ENCODE results near the gene TIMM10. TPM values are rescaled to one million over a fixed set of nuclear protein-coding genes. Genes with fewer than 3 reads are reported as not detected.

TIMM10 gene
- total RNA-seq, 1 experiment from 2014 or later, result 48.0 TPM

DNA sequence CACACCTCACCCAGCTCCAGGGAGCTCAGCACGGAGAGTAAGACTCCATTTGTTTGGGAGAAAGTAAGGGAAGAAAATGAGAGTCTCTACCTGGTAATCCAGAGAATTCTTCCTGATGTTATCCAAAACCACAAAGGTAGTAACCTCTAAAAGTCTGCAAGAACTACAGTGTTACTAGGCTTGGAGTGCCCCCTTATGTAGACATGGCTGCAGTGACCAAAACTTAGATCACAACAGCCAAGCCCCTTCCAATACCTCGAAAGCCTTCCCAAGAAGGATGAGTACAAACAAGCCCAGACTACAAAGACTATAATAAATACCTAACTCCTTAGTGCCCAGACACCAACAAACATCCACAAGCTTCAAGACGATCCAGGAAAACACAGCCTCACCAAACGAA lies 32.0 kb upstream of the TIMM10 start:
- Histone ChIP-seq H3K9me3 (ENCODE audit: low read length) (no peaks in the 10 kb centered on the region), H3K4me1 (ENCODE audit: low read length) (peaks cover 13% of the 10 kb centered on the region), H3K36me3 (ENCODE audit: insufficient read depth, low read length) (peaks cover 16% of the 10 kb centered on the region; the same call in 1 of the 2 replicates), H3K27ac (ENCODE audit: low read length) (no peak overlapping the region), H2AFZ (ENCODE audit: low read length) (no peak overlapping the region), H3K4me3 (ENCODE audit: low read length) (no peak overlapping the region), H3K9me2 (replicated peaks; ENCODE audit: insufficient read depth, low read length) (no peaks in the 10 kb centered on the region), H3K27me3 (ENCODE audit: low read length) (no peaks in the 10 kb centered on the region), H3K4me2 (ENCODE audit: low read depth, low read length, poor library complexity, severe bottlenecking) (no peak overlapping the region), H3K79me2 (ENCODE audit: low read length) (peaks cover 68% of the 10 kb centered on the region), H3K9ac (ENCODE audit: low read length) (no peak overlapping the region), H4K20me1 (ENCODE audit: insufficient read depth, low read depth, low read length) (no peaks in the 10 kb centered on the region)
- no peak for DNase-seq

DNA sequence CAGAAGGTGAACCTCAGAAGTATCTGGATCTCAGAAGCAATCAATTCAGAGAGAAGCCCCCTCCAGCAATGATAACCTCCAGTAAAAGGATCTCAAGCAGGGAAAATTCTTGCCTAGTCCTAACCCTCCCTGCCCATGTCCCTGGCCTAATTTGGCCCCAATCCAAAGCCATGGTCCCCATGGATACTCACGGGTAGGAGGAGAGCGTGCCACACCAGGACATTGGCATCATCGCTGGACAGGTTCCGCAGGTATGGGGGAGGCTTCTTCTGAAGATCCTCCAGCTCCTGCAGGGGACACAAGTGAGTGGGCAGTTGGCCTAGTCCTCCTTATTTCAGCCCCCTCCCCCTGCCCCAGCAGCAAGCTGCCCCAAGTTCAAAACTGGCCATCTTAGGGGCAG lies 29.6 kb upstream of the TIMM10 start:
- Histone ChIP-seq H3K4me2 (ENCODE audit: low read depth, low read length, poor library complexity, severe bottlenecking) (no peak overlapping the region), H2AFZ (ENCODE audit: low read length) (no peak overlapping the region), H3K36me3 (ENCODE audit: insufficient read depth, low read length) (peaks cover 18% of the 10 kb centered on the region; the same call in 1 of the 2 replicates)

GRCh38 chr11:57556041-57556440 lies 25.5 kb upstream of the TIMM10 start:
- no peaks in the 10 kb centered on the region for H3K27me3 ChIP-seq (ENCODE audit: low read length)
- H3K4me2 ChIP-seq (ENCODE audit: low read depth, low read length, poor library complexity, severe bottlenecking), result no peak overlapping the region
- H3K4me3 ChIP-seq (ENCODE audit: low read length), result no peak overlapping the region
- peaks cover 7% of the 10 kb centered on the region for H3K79me2 ChIP-seq (ENCODE audit: low read length)
- no peaks in the 10 kb centered on the region for H4K20me1 ChIP-seq (ENCODE audit: insufficient read depth, low read depth, low read length)
- no peak overlapping the region for H3K9ac ChIP-seq (ENCODE audit: low read length)
- H3K4me1 ChIP-seq (ENCODE audit: low read length), result no peaks in the 10 kb centered on the region
- H3K27ac ChIP-seq (ENCODE audit: low read length), result no peak overlapping the region
- no peaks in the 10 kb centered on the region for H3K9me2 ChIP-seq (replicated peaks; ENCODE audit: insufficient read depth, low read length)
- DNase-seq, result no peak
- peaks cover 32% of the 10 kb centered on the region; the same call in 1 of the 2 replicates for H3K36me3 ChIP-seq (ENCODE audit: insufficient read depth, low read length)
- no peak overlapping the region for H2AFZ ChIP-seq (ENCODE audit: low read length)
- no peaks in the 10 kb centered on the region for H3K9me3 ChIP-seq (ENCODE audit: low read length)

More for the DNA sequence above, 29.6 kb upstream of the TIMM10 start:
- H4K20me1 ChIP-seq (ENCODE audit: insufficient read depth, low read depth, low read length), result no peaks in the 10 kb centered on the region
- H3K4me3 ChIP-seq (ENCODE audit: low read length), result no peak overlapping the region
- H3K27ac ChIP-seq (ENCODE audit: low read length), result no peak overlapping the region
- H3K4me1 ChIP-seq (ENCODE audit: low read length), result no peaks in the 10 kb centered on the region
- H3K9me3 ChIP-seq (ENCODE audit: low read length), result no peaks in the 10 kb centered on the region
- H3K79me2 ChIP-seq (ENCODE audit: low read length), result peaks cover 46% of the 10 kb centered on the region
- no peak for DNase-seq
- H3K27me3 ChIP-seq (ENCODE audit: low read length), result no peaks in the 10 kb centered on the region
- no peak overlapping the region for H3K9ac ChIP-seq (ENCODE audit: low read length)
- H3K9me2 ChIP-seq (replicated peaks; ENCODE audit: insufficient read depth, low read length), result no peaks in the 10 kb centered on the region

DNA sequence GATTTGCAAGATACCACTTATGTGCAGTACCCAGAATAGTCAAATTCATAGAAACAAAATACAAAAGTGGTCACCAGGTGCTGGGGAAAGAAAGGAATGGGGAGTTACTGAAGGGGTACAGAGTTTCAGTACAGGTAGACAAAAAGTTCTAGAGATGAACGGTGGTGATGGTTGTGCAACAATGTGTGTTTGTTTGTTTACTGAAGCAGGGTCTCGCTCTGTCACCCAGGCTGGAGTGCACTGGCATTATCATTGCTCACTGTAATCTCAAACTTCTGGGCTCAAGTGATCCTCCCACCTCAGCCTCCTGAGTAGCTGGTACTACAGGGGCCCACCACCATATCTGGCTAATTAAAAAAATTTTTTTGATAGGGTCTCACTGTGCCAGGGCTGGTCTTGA lies 24.8 kb upstream of the TIMM10 start:
- no peak overlapping the region for H3K4me3 ChIP-seq (ENCODE audit: low read length)
- no peak for DNase-seq
- H3K9me2 ChIP-seq (replicated peaks; ENCODE audit: insufficient read depth, low read length), result no peaks in the 10 kb centered on the region
- no peaks in the 10 kb centered on the region for H3K27me3 ChIP-seq (ENCODE audit: low read length)
- H3K79me2 ChIP-seq (ENCODE audit: low read length), result 0 out of 2 replicates have a peak, but pooled peaks cover 4% of the 10 kb centered on the region
- H3K4me1 ChIP-seq (ENCODE audit: low read length), result no peaks in the 10 kb centered on the region
- no peaks in the 10 kb centered on the region for H3K9me3 ChIP-seq (ENCODE audit: low read length)
- no peak overlapping the region for H3K4me2 ChIP-seq (ENCODE audit: low read depth, low read length, poor library complexity, severe bottlenecking)
- H4K20me1 ChIP-seq (ENCODE audit: insufficient read depth, low read depth, low read length), result no peaks in the 10 kb centered on the region
- H3K36me3 ChIP-seq (ENCODE audit: insufficient read depth, low read length), result peaks cover 32% of the 10 kb centered on the region; the same call in 1 of the 2 replicates
- no peak overlapping the region for H3K9ac ChIP-seq (ENCODE audit: low read length)
- no peak overlapping the region for H3K27ac ChIP-seq (ENCODE audit: low read length)
- H2AFZ ChIP-seq (ENCODE audit: low read length), result no peak overlapping the region

DNA sequence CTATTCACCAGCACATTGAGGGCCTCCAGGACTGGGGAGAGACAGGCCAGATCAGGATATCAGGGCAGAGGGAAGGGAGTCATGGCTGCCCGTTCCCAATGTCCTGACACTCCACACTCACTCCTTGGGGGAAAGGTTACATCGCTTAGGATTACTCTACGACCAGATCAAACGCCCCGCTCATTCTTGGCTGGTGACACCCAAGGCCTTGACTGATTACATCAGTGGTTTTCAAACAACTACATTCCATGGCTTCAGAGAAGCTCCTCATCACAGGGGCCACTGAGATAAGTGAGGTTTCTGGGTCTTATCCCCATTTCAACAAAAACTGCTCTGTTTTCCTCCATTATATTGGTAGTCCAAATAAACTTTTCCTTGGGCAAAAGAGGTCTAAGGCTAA lies 21.9 kb upstream of the TIMM10 start:
- H3K4me3 ChIP-seq (ENCODE audit: low read length), result no peak overlapping the region
- no peak for DNase-seq
- H3K27me3 ChIP-seq (ENCODE audit: low read length), result no peaks in the 10 kb centered on the region
- H3K4me1 ChIP-seq (ENCODE audit: low read length), result no peaks in the 10 kb centered on the region
- no peaks in the 10 kb centered on the region for H3K9me2 ChIP-seq (replicated peaks; ENCODE audit: insufficient read depth, low read length)
- H3K4me2 ChIP-seq (ENCODE audit: low read depth, low read length, poor library complexity, severe bottlenecking), result no peak overlapping the region
- no peaks in the 10 kb centered on the region for H3K79me2 ChIP-seq (ENCODE audit: low read length)
- H3K9me3 ChIP-seq (ENCODE audit: low read length), result no peaks in the 10 kb centered on the region
- H4K20me1 ChIP-seq (ENCODE audit: insufficient read depth, low read depth, low read length), result no peaks in the 10 kb centered on the region
- H3K36me3 ChIP-seq (ENCODE audit: insufficient read depth, low read length), result peaks cover 16% of the 10 kb centered on the region; the same call in 1 of the 2 replicates
- no peak overlapping the region for H2AFZ ChIP-seq (ENCODE audit: low read length)
- no peak overlapping the region for H3K9ac ChIP-seq (ENCODE audit: low read length)
- H3K27ac ChIP-seq (ENCODE audit: low read length), result no peak overlapping the region

DNA sequence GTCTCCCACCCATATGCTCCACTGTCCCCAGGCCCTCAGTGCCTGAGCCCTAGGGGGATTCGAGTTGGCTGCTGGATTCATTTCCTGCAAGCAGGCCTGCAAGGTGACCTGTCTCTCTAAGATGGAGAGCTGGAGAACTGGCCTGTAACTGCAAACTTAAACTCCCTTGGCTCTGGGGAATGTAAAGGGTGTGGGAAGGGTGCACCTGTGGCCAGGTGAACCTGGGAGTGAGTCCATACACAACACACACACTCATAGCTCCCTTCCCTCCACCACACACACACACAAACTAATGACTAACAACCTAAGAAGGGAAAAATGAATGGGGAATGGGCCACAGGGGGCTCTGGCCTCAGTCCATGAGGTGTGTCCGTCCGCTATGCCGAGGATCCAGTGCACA lies 21.4 kb upstream of the TIMM10 start:
- H3K4me2 ChIP-seq (ENCODE audit: low read depth, low read length, poor library complexity, severe bottlenecking), result no peak overlapping the region
- H3K9me2 ChIP-seq (replicated peaks; ENCODE audit: insufficient read depth, low read length), result no peaks in the 10 kb centered on the region
- DNase-seq, result no peak

DNA sequence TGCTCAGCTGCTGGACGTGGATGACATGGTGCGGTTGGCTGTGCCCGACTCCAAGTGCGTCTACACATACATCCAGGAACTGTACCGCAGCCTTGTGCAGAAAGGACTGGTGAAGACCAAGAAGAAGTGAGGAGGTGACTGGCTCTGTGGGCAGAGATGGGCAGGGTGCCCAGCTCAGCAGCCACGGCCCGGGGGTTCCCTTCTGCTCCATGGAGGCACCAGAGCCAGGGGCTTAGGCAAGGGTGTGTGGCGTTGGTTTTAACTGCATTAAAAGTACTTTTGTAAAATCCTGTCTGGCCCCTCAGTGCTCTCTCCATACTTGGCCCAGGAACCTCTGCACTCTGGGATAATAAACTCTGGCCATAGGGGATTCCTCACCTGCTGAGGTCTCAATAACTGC lies 19.4 kb upstream of the TIMM10 start:
- DNase-seq, result no peak
- Histone ChIP-seq H3K9me2 (replicated peaks; ENCODE audit: insufficient read depth, low read length) (no peaks in the 10 kb centered on the region), H3K4me2 (ENCODE audit: low read depth, low read length, poor library complexity, severe bottlenecking) (no peak overlapping the region), H2AFZ (ENCODE audit: low read length) (no peak overlapping the region), H3K4me3 (ENCODE audit: low read length) (no peak overlapping the region), H3K79me2 (ENCODE audit: low read length) (no peaks in the 10 kb centered on the region), H3K4me1 (ENCODE audit: low read length) (no peaks in the 10 kb centered on the region), H4K20me1 (ENCODE audit: insufficient read depth, low read depth, low read length) (no peaks in the 10 kb centered on the region), H3K36me3 (ENCODE audit: insufficient read depth, low read length) (peaks cover 13% of the 10 kb centered on the region; the same call in 1 of the 2 replicates), H3K9ac (ENCODE audit: low read length) (no peak overlapping the region), H3K27ac (ENCODE audit: low read length) (no peak overlapping the region), H3K27me3 (ENCODE audit: low read length) (no peaks in the 10 kb centered on the region), H3K9me3 (ENCODE audit: low read length) (no peaks in the 10 kb centered on the region)

More for the DNA sequence above, 21.4 kb upstream of the TIMM10 start:
- no peak overlapping the region for H2AFZ ChIP-seq (ENCODE audit: low read length)
- H3K4me1 ChIP-seq (ENCODE audit: low read length), result no peaks in the 10 kb centered on the region
- no peak overlapping the region for H3K9ac ChIP-seq (ENCODE audit: low read length)
- peaks cover 16% of the 10 kb centered on the region; the same call in 1 of the 2 replicates for H3K36me3 ChIP-seq (ENCODE audit: insufficient read depth, low read length)
- no peaks in the 10 kb centered on the region for H3K9me3 ChIP-seq (ENCODE audit: low read length)
- no peak overlapping the region for H3K4me3 ChIP-seq (ENCODE audit: low read length)
- no peaks in the 10 kb centered on the region for H3K27me3 ChIP-seq (ENCODE audit: low read length)
- no peaks in the 10 kb centered on the region for H3K79me2 ChIP-seq (ENCODE audit: low read length)
- H4K20me1 ChIP-seq (ENCODE audit: insufficient read depth, low read depth, low read length), result no peaks in the 10 kb centered on the region
- H3K27ac ChIP-seq (ENCODE audit: low read length), result no peak overlapping the region

- Histone ChIP-seq H3K79me2 (ENCODE audit: low read length) (no peaks in the 10 kb centered on the region), H3K9me3 (ENCODE audit: low read length) (no peaks in the 10 kb centered on the region), H3K9ac (ENCODE audit: low read length) (no peak overlapping the region), H3K36me3 (ENCODE audit: insufficient read depth, low read length) (peaks cover 7% of the 10 kb centered on the region; the same call in 1 of the 2 replicates), H3K9me2 (replicated peaks; ENCODE audit: insufficient read depth, low read length) (no peaks in the 10 kb centered on the region), H4K20me1 (ENCODE audit: insufficient read depth, low read depth, low read length) (no peaks in the 10 kb centered on the region), H3K4me3 (ENCODE audit: low read length) (no peak overlapping the region), H3K27me3 (ENCODE audit: low read length) (no peaks in the 10 kb centered on the region), H2AFZ (ENCODE audit: low read length) (no peak overlapping the region), H3K4me1 (ENCODE audit: low read length) (no peaks in the 10 kb centered on the region), H3K27ac (ENCODE audit: low read length) (no peak overlapping the region), H3K4me2 (ENCODE audit: low read depth, low read length, poor library complexity, severe bottlenecking) (no peak overlapping the region)
- no peak for DNase-seq
Observed at GRCh38 chr11:57547854-57548377, 17.4 kb upstream of the TIMM10 start.
